Sigmoid colon (tissue), 4 donors: ENCODE results near the gene RALA.

Experiments
- CTCF ChIP-seq, 4 experiments: fragments of 450-650 bp in 3 of 4; fragments of 200-600 bp in 1 of 4; IDR thresholded peaks; one replicate each; pipeline ENCODE4 v1.5.1; 2016 to 2019; ENCODE audit warnings: antibody characterized with exemption in 4 of 4, mild to moderate bottlenecking in 3 of 4, moderate library complexity in 2 of 4
- EP300 ChIP-seq, 4 donors: sonication (generic); formaldehyde crosslinking; IDR thresholded peaks; one replicate each; pipeline ENCODE4 v1.6.1; 2017; ENCODE audit warnings: antibody characterized with exemption in 4 of 4
- POLR2A ChIP-seq, 2 donors: fragments of 450-650 bp; IDR thresholded peaks; one replicate each; pipeline ENCODE4 v1.6.1; 2016; ENCODE audit warnings: antibody characterized with exemption in 2 of 2, mild to moderate bottlenecking in 2 of 2, moderate library complexity in 2 of 2
- POLR2AphosphoS5 ChIP-seq, 4 donors: sonication (generic); formaldehyde crosslinking; IDR thresholded peaks; one replicate each; pipeline ENCODE4 v1.6.1; 2017; ENCODE audit warnings: antibody characterized with exemption in 4 of 4

- TF ChIP-seq CTCF (IDR thresholded peaks at IDR 0.05) (peak in 1 of 4 experiments; percentile 24), POLR2A (IDR thresholded peaks at IDR 0.05) (no peak), EP300 (IDR thresholded peaks at IDR 0.05) (no peak), POLR2AphosphoS5 (IDR thresholded peaks at IDR 0.05) (no peak)
Measured at GRCh38 chr7:39741942-39742623, 118.7 kb downstream of the RALA start.
